ENCODE results near the gene CHP1. TPM values are rescaled to one million over a fixed set of nuclear protein-coding genes. Genes with fewer than 3 reads are reported as not detected.

CHP1 gene
- total RNA-seq, 1 experiment from 2014 or later, result 107 TPM

DNA sequence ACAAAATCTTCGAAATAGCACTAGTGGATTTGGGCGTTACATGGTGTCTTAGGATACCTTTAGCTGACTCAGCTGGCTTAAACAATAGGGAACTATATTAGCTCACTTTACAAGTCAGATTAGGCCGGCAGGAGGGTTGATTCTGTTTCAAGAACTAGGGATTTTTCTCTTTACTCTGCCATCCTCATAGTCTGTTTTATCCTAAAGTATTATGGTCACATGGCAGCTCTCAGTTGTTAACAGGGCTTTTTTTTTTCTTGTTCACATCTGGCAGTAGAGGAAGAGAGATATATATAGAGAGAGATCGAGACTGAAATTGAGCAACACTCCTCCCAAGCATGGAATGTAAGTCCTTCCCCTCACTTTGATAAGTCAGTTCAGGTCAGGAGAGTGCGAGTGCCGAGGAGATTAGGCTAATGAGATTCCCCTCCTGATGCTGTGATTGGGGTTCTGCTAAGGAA is 32.9 kb downstream of the CHP1 start:
- ChIA-PET CTCF (no interaction called here), POLR2A (ENCODE audit: unreplicated experiment) (no interaction called here)
- no peaks in the 10 kb centered on the region for H3F3A ChIP-seq (ENCODE audit: low read length, unreplicated experiment)
- H4K20me1 ChIP-seq (ENCODE audit: low read length), result no peaks in the 10 kb centered on the region
- H3K9me2 ChIP-seq (replicated peaks; ENCODE audit: low read length), result no peaks in the 10 kb centered on the region
- BruUV-seq (replicated peaks), result no TSS peak
- H3K36me3 ChIP-seq (ENCODE audit: low read depth, low read length), result peaks cover 13% of the 10 kb centered on the region; the same call in 1 of the 2 replicates
- ATAC-seq, result no peak
- DNase-seq, result no peak
- H3K27me3 ChIP-seq (ENCODE audit: low read length), result no peaks in the 10 kb centered on the region
- H3K9ac ChIP-seq (ENCODE audit: low read length), result no peak overlapping the region
- H3K27ac ChIP-seq (ENCODE audit: low read length), result no peak overlapping the region
- H2AFZ ChIP-seq (ENCODE audit: low read length), result no peak overlapping the region
- intact Hi-C loops (cut with micrococcal nuclease), result no loop called here
- no peak overlapping the region for H3K4me2 ChIP-seq (ENCODE audit: low read length)
- no peaks in the 10 kb centered on the region for H3K79me2 ChIP-seq (ENCODE audit: low read length)
- H3K4me1 ChIP-seq (ENCODE audit: insufficient read depth, low read length), result peaks cover 12% of the 10 kb centered on the region
- H3K9me3 ChIP-seq (ENCODE audit: low read length), result no peaks in the 10 kb centered on the region
- TF ChIP-seq EZH2 (IDR thresholded peaks at IDR 0.05; ENCODE audit: low read length, unreplicated experiment), result no peak
- TF ChIP-seq, protein P1, sequence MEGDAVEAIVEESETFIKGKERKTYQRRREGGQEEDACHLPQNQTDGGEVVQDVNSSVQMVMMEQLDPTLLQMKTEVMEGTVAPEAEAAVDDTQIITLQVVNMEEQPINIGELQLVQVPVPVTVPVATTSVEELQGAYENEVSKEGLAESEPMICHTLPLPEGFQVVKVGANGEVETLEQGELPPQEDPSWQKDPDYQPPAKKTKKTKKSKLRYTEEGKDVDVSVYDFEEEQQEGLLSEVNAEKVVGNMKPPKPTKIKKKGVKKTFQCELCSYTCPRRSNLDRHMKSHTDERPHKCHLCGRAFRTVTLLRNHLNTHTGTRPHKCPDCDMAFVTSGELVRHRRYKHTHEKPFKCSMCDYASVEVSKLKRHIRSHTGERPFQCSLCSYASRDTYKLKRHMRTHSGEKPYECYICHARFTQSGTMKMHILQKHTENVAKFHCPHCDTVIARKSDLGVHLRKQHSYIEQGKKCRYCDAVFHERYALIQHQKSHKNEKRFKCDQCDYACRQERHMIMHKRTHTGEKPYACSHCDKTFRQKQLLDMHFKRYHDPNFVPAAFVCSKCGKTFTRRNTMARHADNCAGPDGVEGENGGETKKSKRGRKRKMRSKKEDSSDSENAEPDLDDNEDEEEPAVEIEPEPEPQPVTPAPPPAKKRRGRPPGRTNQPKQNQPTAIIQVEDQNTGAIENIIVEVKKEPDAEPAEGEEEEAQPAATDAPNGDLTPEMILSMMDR (conservative IDR thresholded peaks at IDR 0.05; ENCODE audit: low read depth, low read length), result no peak
- no peak for TF ChIP-seq EZH2phosphoT487 (IDR thresholded peaks at IDR 0.05; ENCODE audit: borderline replicate concordance, low read length)
- no peak overlapping the region for H3K4me3 ChIP-seq (ENCODE audit: low read length)

DNA sequence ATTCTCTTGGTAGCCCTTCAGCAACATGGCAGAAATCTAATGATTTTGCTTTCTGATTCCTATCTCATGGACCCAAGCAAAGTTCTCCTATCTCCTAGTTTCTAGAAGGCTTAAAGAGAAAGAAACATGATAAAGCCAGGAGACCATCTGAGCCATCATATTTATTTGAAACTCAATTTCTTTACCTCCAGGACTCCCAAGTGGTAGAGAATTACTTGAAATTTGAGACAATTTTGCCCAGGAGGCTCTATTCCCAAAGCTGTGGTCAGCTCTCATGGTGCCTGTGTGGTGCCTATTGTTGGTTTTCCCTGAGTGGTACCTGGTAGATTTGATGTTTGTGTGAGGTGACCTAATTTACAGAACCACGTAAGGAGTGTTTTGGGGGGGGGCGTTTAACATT is 38.8 kb downstream of the CHP1 start:
- no peaks in the 10 kb centered on the region for H3K4me1 ChIP-seq (ENCODE audit: insufficient read depth, low read length)
- H3K9me3 ChIP-seq (ENCODE audit: low read length), result no peaks in the 10 kb centered on the region
- BruUV-seq (replicated peaks), result no TSS peak
- intact Hi-C loops (cut with micrococcal nuclease), result no loop called here
- no peak for TF ChIP-seq EZH2 (IDR thresholded peaks at IDR 0.05; ENCODE audit: low read length, unreplicated experiment)
- TF ChIP-seq, protein P1 (conservative IDR thresholded peaks at IDR 0.05; ENCODE audit: low read depth, low read length), result no peak
- TF ChIP-seq EZH2phosphoT487 (IDR thresholded peaks at IDR 0.05; ENCODE audit: borderline replicate concordance, low read length), result no peak
- ChIA-PET CTCF (no interaction called here), POLR2A (ENCODE audit: unreplicated experiment) (no interaction called here)
- ATAC-seq (no peak), DNase-seq (no peak)
- no peaks in the 10 kb centered on the region for H3K27me3 ChIP-seq (ENCODE audit: low read length)
- no peaks in the 10 kb centered on the region for H3K9me2 ChIP-seq (replicated peaks; ENCODE audit: low read length)
- no peak overlapping the region for H3K4me2 ChIP-seq (ENCODE audit: low read length)
- peaks cover 10% of the 10 kb centered on the region; the same call in 1 of the 2 replicates for H3K36me3 ChIP-seq (ENCODE audit: low read depth, low read length)
- H4K20me1 ChIP-seq (ENCODE audit: low read length), result no peaks in the 10 kb centered on the region
- H3K9ac ChIP-seq (ENCODE audit: low read length), result no peak overlapping the region
- no peak overlapping the region for H2AFZ ChIP-seq (ENCODE audit: low read length)
- no peaks in the 10 kb centered on the region for H3K79me2 ChIP-seq (ENCODE audit: low read length)
- no peak overlapping the region for H3K4me3 ChIP-seq (ENCODE audit: low read length)
- H3F3A ChIP-seq (ENCODE audit: low read length, unreplicated experiment), result no peaks in the 10 kb centered on the region
- no peak overlapping the region for H3K27ac ChIP-seq (ENCODE audit: low read length)

DNA sequence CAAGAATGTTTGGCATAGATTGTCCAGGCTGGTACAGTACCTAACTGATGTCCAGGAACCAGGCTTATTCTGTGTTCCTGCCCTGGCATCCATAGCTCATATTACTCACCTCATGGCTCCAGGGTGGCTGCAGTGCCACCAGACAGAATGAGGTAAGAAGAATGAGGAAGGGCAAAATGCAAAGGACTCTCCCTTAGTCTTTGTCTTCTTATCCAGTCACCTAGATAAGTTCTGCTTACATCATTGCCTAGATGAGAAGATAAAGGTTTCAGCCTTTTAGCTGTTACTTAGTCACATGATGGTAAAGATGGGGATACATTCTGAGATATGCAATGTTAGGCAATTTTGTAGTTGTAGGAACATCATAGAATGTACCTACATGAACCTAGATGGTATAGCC is 45.8 kb downstream of the CHP1 start:
- no peaks in the 10 kb centered on the region for H3K27me3 ChIP-seq (ENCODE audit: low read length)
- ATAC-seq, result no peak
- POLR2A ChIA-PET (ENCODE audit: unreplicated experiment), result no interaction called here

More for the DNA sequence above, 45.8 kb downstream of the CHP1 start:
- Histone ChIP-seq H3K36me3 (ENCODE audit: low read depth, low read length) (peaks cover 13% of the 10 kb centered on the region; the same call in 1 of the 2 replicates), H3K9me3 (ENCODE audit: low read length) (no peaks in the 10 kb centered on the region), H3K4me1 (ENCODE audit: insufficient read depth, low read length) (peaks cover 10% of the 10 kb centered on the region), H3K9ac (ENCODE audit: low read length) (no peak overlapping the region), H3K27ac (ENCODE audit: low read length) (no peak overlapping the region), H3K9me2 (replicated peaks; ENCODE audit: low read length) (no peaks in the 10 kb centered on the region), H3K4me2 (ENCODE audit: low read length) (no peak overlapping the region), H2AFZ (ENCODE audit: low read length) (no peak overlapping the region), H3K79me2 (ENCODE audit: low read length) (no peaks in the 10 kb centered on the region), H3K4me3 (ENCODE audit: low read length) (no peak overlapping the region), H3F3A (ENCODE audit: low read length, unreplicated experiment) (no peaks in the 10 kb centered on the region), H4K20me1 (ENCODE audit: low read length) (no peaks in the 10 kb centered on the region)
- no peak for TF ChIP-seq EZH2 (IDR thresholded peaks at IDR 0.05; ENCODE audit: low read length, unreplicated experiment)
- no peak for TF ChIP-seq EZH2phosphoT487 (IDR thresholded peaks at IDR 0.05; ENCODE audit: borderline replicate concordance, low read length)
- TF ChIP-seq, protein P1 (conservative IDR thresholded peaks at IDR 0.05; ENCODE audit: low read depth, low read length), result no peak
- no peak for DNase-seq
- intact Hi-C loops (cut with micrococcal nuclease), result no loop called here
- no TSS peak for BruUV-seq (replicated peaks)
- CTCF ChIA-PET, result interaction anchor here (0.6 kb wide), 1 partner anchor 11 kb away, joined by 4 read pairs; no protein-coding TSS in a partner anchor
